ENCODE measurements around the gene HOTAIR.

Gene HOTAIR

DNA sequence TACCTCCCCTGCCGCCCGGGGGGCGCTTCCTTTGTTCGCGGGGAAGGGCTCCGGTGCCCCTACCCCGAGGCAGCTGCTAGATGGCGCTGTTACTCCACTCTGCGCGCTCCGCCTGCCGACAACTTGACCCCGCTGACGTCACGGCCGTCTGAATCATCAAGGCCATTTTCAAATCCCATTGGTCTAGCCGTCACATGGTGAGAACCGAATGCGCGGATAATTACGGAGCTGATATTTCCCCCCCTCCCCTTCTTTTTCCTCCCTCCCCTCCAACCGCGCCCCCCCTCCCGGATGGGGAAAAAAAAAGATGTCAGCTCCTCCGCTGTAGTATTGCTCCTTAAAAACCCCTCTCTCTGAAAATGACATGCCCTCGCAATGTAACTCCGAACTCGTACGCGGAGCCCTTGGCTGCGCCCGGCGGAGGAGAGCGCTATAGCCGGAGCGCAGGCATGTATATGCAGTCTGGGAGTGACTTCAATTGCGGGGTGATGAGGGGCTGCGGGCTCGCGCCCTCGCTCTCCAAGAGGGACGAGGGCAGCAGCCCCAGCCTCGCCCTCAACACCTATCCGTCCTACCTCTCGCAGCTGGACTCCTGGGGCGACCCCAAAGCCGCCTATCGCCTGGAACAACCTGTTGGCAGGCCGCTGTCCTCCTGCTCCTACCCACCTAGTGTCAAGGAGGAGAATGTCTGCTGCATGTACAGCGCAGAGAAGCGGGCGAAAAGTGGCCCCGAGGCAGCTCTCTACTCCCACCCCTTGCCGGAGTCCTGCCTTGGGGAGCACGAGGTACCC lies 10.3 kb upstream of the HOTAIR start, which contains the start of gene HOXC10:
TSS of gene HOXC10 (plus strand) at position 246 of the 791 bp plus-strand sequence. CDS start at position 360, 114 bp downstream.
- peak; percentile 65 to 76 for DNase-seq

- DNase-seq = no peak
Measured at GRCh38 chr12:53983950-53984572, 9.3 kb upstream of the HOTAIR start.

DNA sequence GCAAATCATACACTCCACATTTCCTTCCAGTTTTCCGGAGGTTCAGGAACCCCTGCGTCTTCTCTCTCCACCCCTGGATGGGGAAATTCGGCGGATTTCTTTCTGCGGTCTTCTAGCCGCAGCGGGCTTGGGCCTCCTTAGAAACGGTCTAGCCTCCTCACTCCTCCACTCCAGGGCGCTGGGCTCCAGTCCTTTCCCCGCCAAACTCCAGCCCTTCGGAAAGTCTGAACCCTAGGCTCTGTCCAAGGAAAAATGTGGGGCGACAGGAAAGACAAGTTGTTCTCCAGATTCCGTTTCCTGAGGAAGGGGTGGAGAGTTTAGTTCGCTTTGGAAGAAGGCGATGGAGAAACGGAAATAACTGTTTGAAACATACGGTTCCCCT lies 8.8 kb upstream of the HOTAIR start:
- DNase-seq = no peak

- no peak for DNase-seq
Measured at GRCh38 chr12:53982648-53983567, 8.2 kb upstream of the HOTAIR start.

DNA sequence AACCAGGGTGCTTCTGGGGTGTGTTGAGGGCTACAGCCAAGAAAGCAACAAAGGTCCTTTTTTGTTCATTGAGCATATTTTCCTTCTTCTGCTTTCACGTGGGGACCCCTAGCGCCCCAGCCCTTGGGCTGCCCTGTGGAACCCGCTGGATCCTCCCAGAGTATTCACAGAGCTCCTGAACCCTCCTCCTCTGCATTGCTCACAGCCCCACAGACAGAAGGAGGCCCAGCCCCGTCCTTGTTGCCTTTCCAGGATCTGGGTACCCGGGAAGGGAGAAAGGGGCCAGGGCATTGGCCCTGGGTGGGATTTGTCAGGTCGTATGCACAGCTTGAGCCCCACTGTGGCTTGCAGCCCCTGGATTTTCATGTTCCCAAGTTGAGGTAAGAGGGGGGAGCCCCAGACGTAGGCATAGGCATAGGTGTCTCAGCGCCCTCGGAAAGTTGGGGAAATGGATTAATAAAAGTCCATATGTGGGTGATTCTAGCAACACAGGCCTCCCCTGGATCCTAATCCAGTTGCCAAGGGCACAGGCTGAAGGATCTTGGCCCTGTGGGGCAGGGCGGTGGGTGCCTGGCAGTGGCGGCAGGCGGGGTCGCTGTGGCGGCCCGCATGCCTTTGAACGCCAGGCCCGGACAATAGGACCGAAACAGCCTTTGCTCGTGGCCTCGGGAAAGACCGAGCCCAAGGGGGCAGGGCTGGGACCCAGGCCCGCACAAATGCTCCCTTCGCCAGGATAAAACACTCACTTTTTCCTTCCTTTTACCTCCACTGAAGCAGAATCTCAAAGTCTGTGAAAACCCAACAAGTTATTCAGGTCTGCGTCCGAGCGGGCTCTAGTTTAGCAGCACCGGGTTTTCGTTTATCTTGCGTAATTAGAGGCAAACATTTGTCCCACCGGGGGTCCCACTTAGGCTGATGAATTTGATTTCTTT lies 7.1 kb upstream of the HOTAIR start:
- no peak for DNase-seq

- DNase-seq = no peak
Measured at GRCh38 chr12:53980802-53981496, 6.2 kb upstream of the HOTAIR start.

- DNase-seq = no peak
Measured at GRCh38 chr12:53980104-53980801, 5.5 kb upstream of the HOTAIR start.

DNA sequence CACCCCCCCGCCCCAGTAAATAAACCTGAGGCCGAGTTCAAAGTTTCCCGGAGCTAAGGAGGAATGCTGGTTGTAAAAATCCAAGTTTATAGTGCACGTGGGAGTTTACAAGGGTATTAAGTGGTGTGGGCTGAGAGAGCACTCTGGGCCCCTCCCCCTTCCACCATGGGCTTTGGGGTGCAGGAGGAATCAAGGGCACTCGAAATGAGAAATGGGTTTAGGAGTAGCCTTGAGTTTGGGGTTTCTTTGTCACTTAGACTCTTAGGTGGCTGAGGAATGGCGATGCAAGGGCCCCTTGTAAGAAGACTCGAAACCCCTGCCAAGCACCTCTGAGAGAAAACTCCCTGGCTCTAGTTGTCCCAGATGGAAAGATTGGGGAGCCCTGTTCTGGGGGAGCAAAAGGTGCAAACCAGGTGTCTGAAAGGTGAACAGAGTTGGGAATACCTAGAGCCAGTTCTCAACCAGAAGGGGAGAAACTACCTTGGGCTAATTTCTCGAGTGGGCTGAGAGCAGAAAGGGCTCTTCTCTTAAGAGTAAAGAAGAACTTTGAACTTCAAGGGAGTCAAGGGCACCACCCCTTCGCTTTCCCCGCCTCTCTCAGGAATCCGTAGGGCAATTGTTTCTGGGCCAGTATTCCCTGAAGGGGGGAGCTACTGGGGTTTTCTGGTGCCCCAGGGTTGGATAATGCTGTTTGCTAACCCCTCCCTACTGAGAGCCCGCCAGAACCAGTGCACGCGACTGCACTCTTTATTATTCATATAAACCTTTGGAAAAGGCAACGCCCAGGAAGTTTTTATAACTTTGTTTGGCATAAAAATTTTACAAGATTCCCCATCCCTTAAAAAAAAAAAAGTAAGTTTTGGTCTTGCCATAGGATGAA lies 4.0 kb upstream of the HOTAIR start:
- DNase-seq = no peak

DNA sequence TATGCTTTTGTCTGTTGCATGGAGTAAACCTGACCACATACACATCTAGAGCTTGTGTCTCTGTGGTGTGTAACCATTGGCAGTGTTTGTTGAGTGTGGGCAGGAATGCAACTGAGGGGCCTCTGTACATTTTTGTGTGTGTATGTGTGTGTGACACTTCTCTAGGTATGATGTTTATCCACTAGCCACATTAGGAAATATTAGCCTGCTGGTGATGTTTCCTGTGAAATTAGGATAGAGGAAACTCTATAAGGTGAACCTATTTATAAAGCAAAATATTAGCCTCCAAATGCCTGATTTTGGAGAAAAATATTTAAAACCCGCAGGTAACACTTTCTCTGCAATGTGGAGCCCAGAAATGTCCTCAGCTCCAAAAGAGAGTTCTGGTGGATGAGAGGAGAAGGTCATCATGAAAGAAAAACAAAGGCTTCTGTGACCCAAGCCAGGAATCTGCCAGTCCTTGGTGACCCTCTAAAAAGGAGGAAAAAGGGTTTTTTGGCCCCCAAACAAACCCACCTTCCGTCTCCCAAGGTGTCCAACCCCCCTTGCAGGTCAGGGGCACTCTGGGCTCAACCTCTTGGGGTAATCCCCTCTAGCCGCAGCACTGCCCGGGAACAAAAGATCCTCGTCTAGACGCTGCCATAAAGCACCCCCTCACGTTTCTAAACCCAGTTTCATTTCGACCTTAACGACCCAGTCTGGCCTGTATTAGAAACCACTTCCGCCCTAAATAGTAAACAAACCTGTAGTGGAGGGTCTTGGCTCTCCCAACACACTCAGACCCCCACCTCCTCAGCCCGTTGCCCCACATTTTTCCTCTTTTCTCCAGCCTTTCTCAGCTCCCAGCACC lies 3.1 kb upstream of the HOTAIR start:
- no peak for DNase-seq

- no peak for DNase-seq
Measured at GRCh38 chr12:53976823-53977595, 2.3 kb upstream of the HOTAIR start.

DNA sequence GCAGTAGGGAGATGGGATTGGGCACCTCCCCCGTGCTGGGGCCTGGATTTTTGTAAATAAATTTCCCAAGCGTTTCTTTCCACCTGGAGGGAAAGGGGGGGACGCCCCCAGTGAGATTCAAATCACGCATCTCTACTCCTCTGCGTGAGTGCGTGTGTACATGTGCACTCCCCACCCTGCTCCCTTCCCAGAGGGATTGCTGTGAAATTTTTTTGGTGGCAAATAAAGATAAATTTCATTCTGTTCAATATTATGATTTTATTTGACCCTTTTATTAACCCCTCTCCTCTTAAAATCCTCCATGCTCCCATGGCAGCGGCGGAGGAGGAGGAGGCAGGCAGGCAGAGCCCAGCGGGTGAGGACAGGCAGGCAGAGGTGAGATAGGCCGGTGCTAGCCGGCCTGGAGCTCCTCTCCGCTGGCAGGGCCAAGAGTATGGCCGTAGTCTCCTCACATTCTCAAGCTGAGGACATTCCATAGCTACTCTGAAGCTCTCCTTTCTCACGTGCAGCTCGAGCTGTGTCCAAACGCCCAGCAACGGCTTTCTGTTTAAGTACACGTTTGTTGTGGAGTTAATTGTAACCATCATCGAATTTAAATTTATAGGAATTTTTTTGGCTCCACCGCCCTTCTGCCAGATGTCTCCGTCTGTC lies 1.5 kb upstream of the HOTAIR start:
- DNase-seq = no peak

- no peak for DNase-seq
Measured at GRCh38 chr12:53975479-53976152, 862 bp upstream of the HOTAIR start.

GRCh38 chr12:53975064-53975471 lies 314 bp upstream of the HOTAIR start:
- DNase-seq = no peak

- no peak for DNase-seq
Measured at GRCh38 chr12:53973236-53974042, 1.3 kb downstream of the HOTAIR start.

- no peak for DNase-seq
Measured at GRCh38 chr12:53972722-53973235, 2.0 kb downstream of the HOTAIR start, which contains the start of gene HOXC11. TSS of gene HOXC11 (plus strand) at chr12:53973126. CDS start at chr12:53973242, 116 bp downstream.

Measured in activated CD4-positive, alpha-beta T cell treated with anti-CD3 and anti-CD28 coated beads for 4 hours (primary cell).